H1 (cell line): ENCODE results near the gene C12orf42. TPM values are rescaled to one million over a fixed set of nuclear protein-coding genes. Genes with fewer than 3 reads are reported as not detected.

ENCODE experiments used
- CTCF ChIA-PET: fragments of 300-600 bp; sonication (Branson Sonifier 250); formaldehyde crosslinking; loops from one replicate; lab custom pipeline; 2021; ENCODE audit not compliant: partially characterized antibody; lab: Charles Lee
- POLR2A ChIA-PET: fragments of 300-600 bp; sonication (Branson Sonifier 250); formaldehyde crosslinking; loops from one replicate; lab custom pipeline; 2021; ENCODE audit warnings: inconsistent platforms; ENCODE audit not compliant: partially characterized antibody; lab: Charles Lee
- DNase-seq, 2 experiments: peaks; one replicate each; pipeline versions ENCODE4 v3.0.0 to v3.0.0-alpha.2; 2010 to 2022; ENCODE audit warnings: low spot score in 2 of 2, low read depth in 1 of 2, mixed read lengths in 1 of 2
- FAIRE-seq: peaks from 2 replicates; lab custom pipeline; 2011; peaks lifted over from hg19 to GRCh38; lab: Jason Lieb, UNC
- H2AFZ ChIP-seq: 2 replicates; pipeline ENCODE4 v1.8.1; 2012; ENCODE audit warnings: low read length, inconsistent platforms
- H2AK5ac ChIP-seq: 2 replicates; pipeline ENCODE4 v1.6.1; 2013; ENCODE audit warnings: low read depth, low read length
- H2BK120ac ChIP-seq: replicated peaks from 2 replicates; pipeline ENCODE3; 2013; ENCODE audit warnings: low read depth, low read length, inconsistent platforms
- H2BK12ac ChIP-seq: 2 replicates; pipeline ENCODE4 v1.6.1; 2013; ENCODE audit warnings: low read depth, low read length
- H2BK15ac ChIP-seq: 2 replicates; pipeline ENCODE4 v1.6.1; 2013; ENCODE audit warnings: low read length
- H2BK20ac ChIP-seq: 2 replicates; pipeline ENCODE4 v1.6.1; 2013; ENCODE audit warnings: low read length
- H2BK5ac ChIP-seq: 2 replicates; pipeline ENCODE4 v1.6.1; 2013; ENCODE audit warnings: low read depth, low read length
- H3K14ac ChIP-seq: 2 replicates; pipeline ENCODE4 v1.6.1; 2013; ENCODE audit warnings: inconsistent platforms; ENCODE audit not compliant: insufficient read length
- H3K18ac ChIP-seq: 2 replicates; pipeline ENCODE4 v1.6.1; 2013; ENCODE audit warnings: low read length; ENCODE audit errors: extremely low read depth
- H3K23ac ChIP-seq: 2 replicates; pipeline ENCODE4 v1.6.1; 2013; ENCODE audit warnings: inconsistent platforms; ENCODE audit not compliant: insufficient read length
- H3K23me2 ChIP-seq: 2 replicates; pipeline ENCODE4 v1.6.1; 2013; ENCODE audit warnings: low read depth, low read length
- H3K27ac ChIP-seq: 2 replicates; pipeline ENCODE4 v1.6.1; 2011; ENCODE audit warnings: low read depth, low read length, inconsistent platforms
- H3K27me3 ChIP-seq, 4 experiments: replicated peaks in 1 of 4; 1 replicate in 1 of 4; 2 replicates in 3 of 4; pipeline versions ENCODE4 v1.6.1 to v1.8.1; 2011 to 2013; ENCODE audit warnings: low read length in 3 of 4, mild to moderate bottlenecking in 3 of 4, inconsistent platforms in 2 of 4, mixed read lengths in 2 of 4, moderate library complexity in 1 of 4; ENCODE audit not compliant: control insufficient read depth in 3 of 4, insufficient read depth in 3 of 4; ENCODE audit errors: extremely low read depth in 1 of 4
- H3K36me3 ChIP-seq, 4 experiments: 2 replicates each; pipeline versions ENCODE4 v1.6.1 to v1.8.1; 2011 to 2013; ENCODE audit warnings: mild to moderate bottlenecking in 4 of 4, low read length in 3 of 4, moderate library complexity in 2 of 4, control low read depth in 1 of 4, inconsistent platforms in 1 of 4; ENCODE audit not compliant: insufficient read depth in 4 of 4, control insufficient read depth in 2 of 4
- H3K4ac ChIP-seq: replicated peaks from 2 replicates; pipeline ENCODE3; 2013; ENCODE audit warnings: low read length, low read depth, mixed read lengths, inconsistent platforms; ENCODE audit not compliant: insufficient read length
- H3K4me1 ChIP-seq, 4 experiments: replicated peaks in 1 of 4; 1 replicate in 1 of 4; 2 replicates in 3 of 4; pipeline versions ENCODE4 v1.6.1 to v1.8.1; 2011 to 2013; ENCODE audit warnings: low read length in 3 of 4, inconsistent platforms in 2 of 4, mixed read lengths in 1 of 4; ENCODE audit not compliant: insufficient read depth in 4 of 4, control insufficient read depth in 3 of 4
- H3K4me2 ChIP-seq, 2 experiments: 2 replicates each; pipeline versions ENCODE4 v1.6.1 to v1.8.1; 2011 to 2013; ENCODE audit warnings: low read depth in 2 of 2, low read length in 2 of 2, control low read depth in 1 of 2, inconsistent platforms in 1 of 2, mild to moderate bottlenecking in 1 of 2; ENCODE audit not compliant: insufficient read depth in 1 of 2
- H3K4me3 ChIP-seq, 4 experiments: fragments of 200-600, 300-600 bp in 1 of 4; sonication (generic), shearing (Covaris generic), sonication (Bioruptor Twin) in 1 of 4; 2 replicates each; pipeline versions ENCODE4 v1.5.1 to v1.8.1; 2011 to 2016; ENCODE audit warnings: low read length in 4 of 4, low read depth in 3 of 4, control low read depth in 2 of 4, inconsistent platforms in 2 of 4, mild to moderate bottlenecking in 2 of 4, mixed read lengths in 1 of 4, moderate library complexity in 1 of 4; ENCODE audit not compliant: insufficient read depth in 2 of 4; ENCODE audit errors: extremely low read depth in 1 of 4
- H3K56ac ChIP-seq: replicated peaks from 2 replicates; pipeline ENCODE3; 2013; ENCODE audit warnings: low read depth, mild to moderate bottlenecking, mixed read lengths, low read length, inconsistent platforms; ENCODE audit not compliant: insufficient read length
- H3K79me1 ChIP-seq: 2 replicates; pipeline ENCODE4 v1.6.1; 2013; ENCODE audit warnings: low read depth, low read length, control low read depth
- H3K79me2 ChIP-seq, 2 experiments: 2 replicates each; pipeline versions ENCODE4 v1.6.1 to v1.8.1; 2012 to 2013; ENCODE audit warnings: low read length in 2 of 2, mild to moderate bottlenecking in 2 of 2, inconsistent platforms in 1 of 2; ENCODE audit not compliant: insufficient read depth in 2 of 2, control insufficient read depth in 1 of 2
- H3K9ac ChIP-seq, 4 experiments: replicated peaks in 1 of 4; 1 replicate in 1 of 4; 2 replicates in 3 of 4; pipeline versions ENCODE4 v1.6.1 to v1.8.1; 2011 to 2013; ENCODE audit warnings: low read depth in 3 of 4, low read length in 3 of 4, control low read depth in 2 of 4, mild to moderate bottlenecking in 2 of 4, moderate library complexity in 2 of 4, inconsistent platforms in 1 of 4; ENCODE audit errors: extremely low read depth in 1 of 4
- H3K9me3 ChIP-seq, 2 experiments: 2 replicates each; pipeline versions ENCODE4 v1.6.1 to v1.8.1; 2012 to 2013; ENCODE audit warnings: mild to moderate bottlenecking in 2 of 2, moderate library complexity in 2 of 2, control low read depth in 1 of 2, inconsistent platforms in 1 of 2, low read depth in 1 of 2, low read length in 1 of 2, mixed read lengths in 1 of 2; ENCODE audit not compliant: insufficient read depth in 2 of 2
- H4K20me1 ChIP-seq, 2 experiments: replicated peaks in 1 of 2; 2 replicates each; pipeline versions ENCODE3 to v1.8.1; 2011 to 2013; ENCODE audit warnings: inconsistent platforms in 2 of 2, low read length in 2 of 2, mild to moderate bottlenecking in 1 of 2; ENCODE audit not compliant: insufficient read depth in 2 of 2, control insufficient read depth in 1 of 2
- H4K5ac ChIP-seq: 2 replicates; pipeline ENCODE4 v1.6.1; 2013; ENCODE audit warnings: low read length, low read depth, mixed read lengths, inconsistent platforms; ENCODE audit not compliant: insufficient read length
- H4K8ac ChIP-seq: 2 replicates; pipeline ENCODE4 v1.8.0; 2013; ENCODE audit warnings: mild to moderate bottlenecking, moderate library complexity, low read length, inconsistent platforms; ENCODE audit not compliant: insufficient read depth; ENCODE audit errors: extremely low read depth
- H4K91ac ChIP-seq: replicated peaks from 2 replicates; pipeline ENCODE3; 2013; ENCODE audit warnings: low read length, mixed read lengths, inconsistent platforms; ENCODE audit not compliant: insufficient read length
- BACH1 ChIP-seq: IDR thresholded peaks from 2 replicates; pipeline ENCODE4 v1.6.1; 2012; ENCODE audit warnings: low read length, improper control_type of control experiment
- CBX8 ChIP-seq: fragments of 300-800, 300-1000 bp; sonication (generic); IDR thresholded peaks from 2 replicates; pipeline ENCODE4 v1.7.1; 2016; ENCODE audit warnings: low read depth, low read length, borderline replicate concordance
- CTBP2 ChIP-seq: IDR thresholded peaks from 2 replicates; pipeline ENCODE4 v1.7.0; 2011; ENCODE audit warnings: borderline replicate concordance, mild to moderate bottlenecking, moderate library complexity, mixed read lengths, low read length; ENCODE audit not compliant: insufficient read depth, insufficient read length
- EZH2 ChIP-seq: fragments of 200-600 bp; sonication (generic); IDR thresholded peaks from 2 replicates; pipeline ENCODE4 v1.7.1; 2012; ENCODE audit warnings: low read depth, mild to moderate bottlenecking, moderate library complexity, low read length, inconsistent platforms; ENCODE audit not compliant: severe bottlenecking
- FOSL1 ChIP-seq: IDR thresholded peaks from 2 replicates; pipeline ENCODE4 v1.6.1; 2011; ENCODE audit warnings: mild to moderate bottlenecking, low read depth, low read length, moderate library complexity; ENCODE audit not compliant: insufficient read depth
- GABPA ChIP-seq: IDR thresholded peaks from 2 replicates; pipeline ENCODE4 v1.6.1; 2011; ENCODE audit warnings: mild to moderate bottlenecking, low read length, moderate library complexity, borderline replicate concordance; ENCODE audit not compliant: insufficient read depth
- PHF8 ChIP-seq: fragments of 200-600 bp; sonication (generic); conservative IDR thresholded peaks from 2 replicates; pipeline ENCODE4 v1.7.1; 2012; ENCODE audit warnings: low read depth, mild to moderate bottlenecking, inconsistent platforms, low read length, moderate library complexity
- SIN3A ChIP-seq, 2 experiments: IDR thresholded peaks in 1 of 2; conservative IDR thresholded peaks in 1 of 2; 2 replicates each; pipeline ENCODE4 v1.6.1; 2011 to 2012; ENCODE audit warnings: low read length in 2 of 2, improper control_type of control experiment in 1 of 2, low read depth in 1 of 2, mild to moderate bottlenecking in 1 of 2
- SIX5 ChIP-seq: IDR thresholded peaks from 2 replicates; pipeline ENCODE4 v1.6.1; 2011; ENCODE audit warnings: mild to moderate bottlenecking, low read depth, low read length
- ZNF274 ChIP-seq: IDR thresholded peaks from 2 replicates; pipeline ENCODE4 v1.7.0; 2012; ENCODE audit warnings: low read length, borderline replicate concordance; ENCODE audit errors: extremely low read depth
- WGBS, 2 experiments: shearing (Covaris generic) in 1 of 2; methylation state at CpG; one replicate each; pipeline versions ENCODE4 v1.1.6 to v1.1.7; 2013 to 2015; ENCODE audit warnings: low lambda C conversion rate in 2 of 2, mixed read lengths in 2 of 2, inconsistent platforms in 1 of 2, low coverage in 1 of 2, missing lambda C conversion rate in 1 of 2; ENCODE audit not compliant: insufficient replicate concordance in 2 of 2, insufficient coverage in 1 of 2, insufficient read length in 1 of 2; ENCODE audit errors: extremely low coverage in 1 of 2, missing lambda C conversion rate in 1 of 2; 5-methylcytosine and 5-hydroxymethylcytosine counted together
- polyA plus RNA-seq, 7 experiments: library from polyadenylated mRNA; depleted of rRNA in 3 of 7; stranded (reverse) in 5 of 7; unstranded in 2 of 7; fragments of >200 nt in 5 of 7; fragments of 200-250 nt in 2 of 7; gene quantifications; 1 replicate in 5 of 7; 2 replicates in 1 of 7; 4 replicates in 1 of 7; pipeline versions ENCODE4 v1.2.1 to v1.2.3, GENCODE V29; 2011 to 2013; ENCODE audit warnings: missing spikeins in 2 of 7, mixed read lengths in 2 of 7
- total RNA-seq: library from RNA; stranded (reverse); fragmentation: NEBNext Ultra II Directional; extraction: Animal tissue kit (Norgen Biotek cat#: 25700); gene quantifications from 2 replicates; pipeline ENCODE4 v1.2.1, GENCODE V29; 2021

C12orf42 gene
- total and polyA plus RNA-seq, 2 of the 8 experiments (the other 6 are each of a cell fraction or from before 2014, with no cell fraction given): 0.05 TPM; not detected in 1

GRCh38 chr12:103354403-103354802, 141.4 kb downstream of the C12orf42 start:
- no peak for FAIRE-seq
- TF ChIP-seq CTBP2 (no peak), GABPA (no peak), PHF8 (no peak), ZNF274 (no peak), FOSL1 (no peak), BACH1 (no peak), EZH2 (no peak), SIX5 (no peak), CBX8 (no peak), SIN3A (conservative IDR thresholded peaks at IDR 0.05 in 1 of 2, IDR thresholded peaks at IDR 0.05 in 1 of 2; ENCODE audit: low read depth in 1 of 2, low read length in 2 of 2) (no peak)

More at GRCh38 chr12:103354403-103354802, 141.4 kb downstream of the C12orf42 start:
- WGBS, 2 experiments: 72% methylated on average over 2 of the region's 2 CpGs; no CpG with 5 or more reads in 1 of the 2 experiments
- no peaks in the 10 kb centered on the region for H3K9me3 ChIP-seq
- CTCF ChIA-PET: interaction anchor here (0.9 kb wide), 1 partner anchor 24 kb away, joined by 3 read pairs; no protein-coding TSS in a partner anchor
- H3K36me3 ChIP-seq: no peaks in the 10 kb centered on the region; a peak in 1 of 8 replicates
- H3K4me3 ChIP-seq: no peak overlapping the region
- H4K20me1 ChIP-seq: no peaks in the 10 kb centered on the region
- H3K79me2 ChIP-seq: no peaks in the 10 kb centered on the region
- H3K23me2 ChIP-seq: no peaks in the 10 kb centered on the region
- H2BK120ac ChIP-seq: no peak overlapping the region
- H3K4ac ChIP-seq: no peak overlapping the region
- no peak overlapping the region for H3K14ac ChIP-seq
- no peak overlapping the region for H4K91ac ChIP-seq
- H3K56ac ChIP-seq: no peak overlapping the region
- no peak overlapping the region for H4K8ac ChIP-seq
- no peak overlapping the region for H2BK20ac ChIP-seq
- H3K27me3 ChIP-seq: no peaks in the 10 kb centered on the region
- H3K27ac ChIP-seq: no peak overlapping the region
- H3K79me1 ChIP-seq: no peaks in the 10 kb centered on the region
- H3K18ac ChIP-seq: no peak overlapping the region
- H2AFZ ChIP-seq: no peak overlapping the region
- no peak overlapping the region for H2AK5ac ChIP-seq
- no peak overlapping the region for H3K23ac ChIP-seq
- POLR2A ChIA-PET: no interaction called here
- no peak overlapping the region for H4K5ac ChIP-seq
- no peak for DNase-seq
- no peak overlapping the region for H2BK5ac ChIP-seq
- no peak overlapping the region for H3K4me2 ChIP-seq
- no peak overlapping the region for H2BK12ac ChIP-seq
- no peak overlapping the region for H2BK15ac ChIP-seq
- no peak overlapping the region for H3K9ac ChIP-seq
- H3K4me1 ChIP-seq: no peaks in the 10 kb centered on the region
